HG02623 (cell line): ENCODE data around the gene KDR.

Experiments used
- ATAC-seq: cut with Tn5 transposase; IDR thresholded peaks from one replicate; pipeline ENCODE4 v1.9.1; 2021; ENCODE audit warnings: moderate library complexity; ENCODE audit not compliant: unreplicated experiment

Gene KDR

GRCh38 chr4:55124322-55125076 is 896 bp downstream of the KDR start:
- no peak for ATAC-seq

- no peak for ATAC-seq
These were observed 1.6 kb downstream of the KDR start for GRCh38 chr4:55123791-55124190.

GRCh38 chr4:55122235-55122634 is 3.2 kb downstream of the KDR start:
- ATAC-seq: no peak

GRCh38 chr4:55121246-55121645 is 4.1 kb downstream of the KDR start:
- ATAC-seq: no peak

GRCh38 chr4:55118397-55118796 is 7.0 kb downstream of the KDR start:
- no peak for ATAC-seq

GRCh38 chr4:55117511-55117910 is 7.9 kb downstream of the KDR start:
- ATAC-seq: no peak

- ATAC-seq: no peak
These were observed 8.9 kb downstream of the KDR start for GRCh38 chr4:55116450-55116849.

DNA sequence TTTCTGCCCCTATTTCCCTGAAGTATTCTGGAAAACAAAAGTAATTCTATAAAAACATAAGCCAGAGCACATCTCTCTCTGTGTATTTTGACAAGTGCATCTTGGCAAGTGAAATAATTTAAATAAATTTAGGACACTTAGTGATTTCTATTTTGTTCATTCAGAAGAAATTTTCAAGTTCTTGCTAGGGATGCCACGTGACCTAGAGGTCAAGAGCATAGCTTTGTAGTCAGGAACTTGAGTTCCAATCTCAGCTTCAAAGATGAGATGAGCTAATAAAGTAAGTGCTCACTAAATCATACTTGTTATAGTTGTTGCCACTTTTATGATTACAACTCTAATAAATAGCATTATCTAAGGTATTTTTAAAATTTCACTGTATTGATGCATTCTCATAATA is 13.8 kb downstream of the KDR start:
- ATAC-seq: no peak

- no peak for ATAC-seq
These were observed 15.3 kb downstream of the KDR start for GRCh38 chr4:55110131-55110530.

GRCh38 chr4:55107054-55107453 is 18.3 kb downstream of the KDR start:
- no peak for ATAC-seq

GRCh38 chr4:55103224-55103623 is 22.2 kb downstream of the KDR start:
- no peak for ATAC-seq

GRCh38 chr4:55099816-55100215 is 25.6 kb downstream of the KDR start:
- ATAC-seq: no peak

GRCh38 chr4:55098456-55099204 is 26.8 kb downstream of the KDR start:
- ATAC-seq: no peak

DNA sequence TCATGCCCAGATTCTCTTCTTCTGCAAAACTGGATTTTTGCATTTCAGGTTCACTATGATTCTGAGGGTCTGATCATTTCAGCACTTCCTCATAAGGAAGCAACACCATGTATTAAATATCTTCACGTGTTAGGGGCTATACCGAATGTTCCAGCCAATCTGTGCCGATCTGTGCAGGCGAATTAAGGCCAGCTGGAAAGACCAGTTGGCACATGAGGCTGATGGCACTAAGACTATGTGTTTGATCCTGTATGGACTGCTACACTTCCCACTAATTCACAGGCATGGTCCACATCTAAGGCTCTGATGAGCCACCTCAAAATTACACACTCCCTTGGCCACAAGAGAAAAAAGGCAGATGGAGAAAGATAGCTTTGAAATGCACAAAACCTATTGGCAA is 28.8 kb downstream of the KDR start:
- no peak for ATAC-seq

DNA sequence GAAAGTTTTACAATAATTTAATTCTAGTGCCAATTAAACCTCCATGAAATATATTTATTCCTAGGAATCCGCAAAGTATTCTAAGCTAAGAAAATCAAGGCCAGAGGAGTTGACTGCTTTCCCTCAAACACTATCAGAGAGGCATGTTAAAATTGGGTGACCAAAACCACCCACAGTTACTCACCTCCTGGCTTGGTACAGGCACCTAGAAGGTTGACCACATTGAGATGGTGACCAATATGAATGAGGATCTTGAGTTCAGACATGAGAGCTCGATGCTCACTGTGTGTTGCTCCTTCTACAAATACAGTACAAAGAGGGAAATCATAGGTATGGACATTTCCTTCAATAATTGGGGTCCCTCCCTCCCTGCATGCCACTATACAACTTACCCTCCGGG is 29.4 kb downstream of the KDR start:
- ATAC-seq: no peak

DNA sequence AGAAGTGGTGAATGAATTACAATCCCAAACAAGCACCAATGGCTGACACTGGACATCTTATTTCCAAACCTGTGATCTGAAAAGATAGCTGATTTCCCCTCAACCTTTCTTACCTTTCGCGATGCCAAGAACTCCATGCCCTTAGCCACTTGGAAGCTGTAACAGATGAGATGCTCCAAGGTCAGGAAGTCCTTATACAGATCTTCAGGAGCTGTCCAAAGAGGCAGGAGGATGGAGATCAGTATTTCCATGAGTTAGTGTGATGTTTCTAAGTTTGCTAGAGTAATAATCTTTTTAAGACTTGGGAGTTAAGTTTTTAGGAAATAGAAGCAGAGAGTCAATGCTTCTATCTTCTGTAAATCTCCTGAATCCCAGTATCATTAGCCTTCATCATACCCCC is 32.9 kb downstream of the KDR start:
- no peak for ATAC-seq

- ATAC-seq: no peak
These were observed 35.5 kb downstream of the KDR start for GRCh38 chr4:55089916-55090315.

GRCh38 chr4:55087913-55088260 is 37.5 kb downstream of the KDR start:
- ATAC-seq: no peak

DNA sequence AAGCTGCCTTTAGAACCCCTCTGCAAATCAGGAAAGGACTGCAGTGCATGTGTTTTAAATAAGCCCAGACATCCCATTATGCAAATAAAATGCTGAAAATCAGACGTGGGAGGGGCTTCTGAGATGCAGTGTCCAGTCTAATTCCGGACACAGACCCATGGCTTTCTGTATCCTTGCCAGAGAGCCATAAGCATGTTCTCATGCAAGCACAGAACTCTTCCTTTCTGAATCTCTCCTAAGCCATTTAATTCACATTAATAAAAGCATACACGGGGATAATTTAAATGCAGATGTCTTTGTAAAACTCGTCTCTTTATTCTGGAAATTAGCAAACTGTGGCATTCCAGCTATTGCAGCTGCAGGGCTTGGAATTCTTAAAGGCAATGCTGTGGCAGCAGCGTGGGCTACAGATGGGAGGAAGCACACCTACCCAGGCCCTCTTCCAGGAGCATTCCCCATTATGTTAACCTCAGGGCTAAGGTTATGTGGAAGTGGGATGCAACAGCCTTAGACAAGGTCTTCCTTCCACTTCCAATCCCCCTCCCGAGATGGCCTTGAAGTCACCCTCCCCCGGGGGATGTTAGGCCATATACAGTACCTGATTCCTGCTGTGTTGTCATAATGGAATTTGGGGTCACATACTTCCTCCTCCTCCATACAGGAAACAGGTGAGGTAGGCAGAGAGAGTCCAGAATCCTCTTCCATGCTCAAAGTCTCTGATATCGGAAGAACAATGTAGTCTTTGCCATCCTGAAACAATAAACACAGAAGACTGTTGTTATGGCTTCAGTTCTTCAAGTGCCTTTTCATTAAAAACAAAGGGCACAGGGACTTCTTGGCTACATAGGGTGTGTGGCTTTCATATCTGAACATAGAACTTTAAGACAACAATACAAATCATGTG is 38.1 kb downstream of the KDR start:
- ATAC-seq: no peak

GRCh38 chr4:55086578-55086977 is 38.8 kb downstream of the KDR start:
- no peak for ATAC-seq

- no peak for ATAC-seq
These were observed 41.7 kb downstream of the KDR start for GRCh38 chr4:55083735-55084134.

GRCh38 chr4:55082756-55083155 is 42.6 kb downstream of the KDR start:
- no peak for ATAC-seq
